GM12878 (cell line): ENCODE results near the gene TCF20. TPM values are rescaled to one million over a fixed set of nuclear protein-coding genes. Genes with fewer than 3 reads are reported as not detected.

Experiments used
- ATAC-seq: fragments of 200-7000 bp; cut with Tn5 transposase; 3 replicates; pipeline ENCODE4 v1.9.1; 2020; ENCODE audit warnings: mild to moderate bottlenecking, moderate library complexity
- BruUV-seq: library from RNA; stranded (reverse); fragments of 400-500 nt; replicated peaks from 2 replicates; lab custom pipeline; 2021; lab: Mats Ljungman, UMichigan
- CTCF ChIA-PET: fragments of 300-600 bp; sonication (Branson Sonifier 250); formaldehyde crosslinking; extraction: SDS; loops from one replicate; lab custom pipeline; 2021; ENCODE audit warnings: inconsistent platforms; lab: Yijun Ruan, JAX
- POLR2A ChIA-PET: fragments of 350-600 bp; formaldehyde crosslinking; extraction: SDS; loops from one replicate; lab custom pipeline; 2021; ENCODE audit warnings: inconsistent platforms; lab: Charles Lee
- RAD21 ChIA-PET: fragments of 300-600 bp; sonication (Branson Sonifier 250); formaldehyde crosslinking; loops from one replicate; lab custom pipeline; 2023; ENCODE audit warnings: antibody characterized with exemption; ENCODE audit not compliant: unreplicated experiment; lab: Charles Lee
- SMC1A ChIA-PET: fragments of 300-600 bp; sonication (Branson Sonifier 250); formaldehyde crosslinking; loops from one replicate; lab custom pipeline; 2023; ENCODE audit not compliant: unreplicated experiment, uncharacterized antibody; lab: Charles Lee
- DNase-seq: peaks from one replicate; pipeline ENCODE4 v3.0.0-alpha.2; 2011; ENCODE audit warnings: low read depth, low spot score
- FAIRE-seq: peaks from 3 replicates; lab custom pipeline; 2011; peaks lifted over from hg19 to GRCh38; lab: Jason Lieb, UNC
- H2AFZ ChIP-seq: 2 replicates; pipeline ENCODE4 v1.6.0; 2011; ENCODE audit warnings: low read depth, low read length, control low read depth; ENCODE audit not compliant: control insufficient read depth
- H3K27ac ChIP-seq: 2 replicates; pipeline ENCODE4 v1.5.1; 2011; ENCODE audit warnings: control low read depth; ENCODE audit not compliant: control insufficient read depth, insufficient read depth
- H3K27me3 ChIP-seq, 2 experiments: replicated peaks in 1 of 2; 2 replicates each; pipeline versions ENCODE4 v1.6.0 to v1.6.1; 2011; ENCODE audit warnings: low read length in 1 of 2; ENCODE audit not compliant: control insufficient read depth in 2 of 2, insufficient read depth in 2 of 2
- H3K36me3 ChIP-seq, 2 experiments: 2 replicates each; pipeline ENCODE4 v1.5.1; 2011; ENCODE audit warnings: low read length in 1 of 2; ENCODE audit not compliant: control insufficient read depth in 2 of 2, insufficient read depth in 2 of 2
- H3K4me1 ChIP-seq: 2 replicates; pipeline ENCODE4 v1.6.1; 2011; ENCODE audit warnings: mild to moderate bottlenecking, low read length, moderate library complexity, mixed read lengths; ENCODE audit not compliant: control insufficient read depth, insufficient read depth
- H3K4me2 ChIP-seq: 2 replicates; pipeline ENCODE4 v1.6.0; 2011; ENCODE audit warnings: control low read depth; ENCODE audit not compliant: control insufficient read depth, insufficient read depth
- H3K4me3 ChIP-seq: fragments of 200-600 bp; sonication (generic); 2 replicates; pipeline ENCODE4 v1.5.1; 2016
- H3K79me2 ChIP-seq: 2 replicates; pipeline ENCODE4 v1.6.0; 2011; ENCODE audit warnings: low read length; ENCODE audit not compliant: control insufficient read depth, insufficient read depth
- H3K9ac ChIP-seq: 2 replicates; pipeline ENCODE4 v1.8.0; 2011; ENCODE audit warnings: low read length, control low read depth, mixed read lengths; ENCODE audit not compliant: control insufficient read depth, insufficient read depth
- H3K9me3 ChIP-seq: replicated peaks from 3 replicates; pipeline ENCODE4 v1.5.1; 2011; ENCODE audit warnings: mild to moderate bottlenecking, low read length; ENCODE audit not compliant: control insufficient read depth, insufficient read depth
- H4K20me1 ChIP-seq: 2 replicates; pipeline ENCODE4 v1.6.0; 2011; ENCODE audit not compliant: control insufficient read depth, insufficient read depth
- BCL11A ChIP-seq: IDR thresholded peaks from 2 replicates; pipeline ENCODE4 v1.6.1; 2011; ENCODE audit warnings: low read depth, low read length
- CBFB ChIP-seq: IDR thresholded peaks from 2 replicates; pipeline ENCODE4 v1.6.1; 2016; ENCODE audit warnings: antibody characterized with exemption, low read depth
- CHD2 ChIP-seq: IDR thresholded peaks from 2 replicates; pipeline ENCODE4 v1.6.1; 2011; ENCODE audit warnings: low read depth, low read length, improper control_type of control experiment, borderline replicate concordance
- GATAD2B ChIP-seq: fragments of 450-650 bp; conservative IDR thresholded peaks from 2 replicates; pipeline ENCODE4 v1.6.1; 2017; ENCODE audit warnings: low read depth, mild to moderate bottlenecking, moderate library complexity
- HCFC1 ChIP-seq: fragments of 150-350 bp; IDR thresholded peaks from 2 replicates; pipeline ENCODE4 v1.6.1; 2014; ENCODE audit warnings: low read length
- KAT2A ChIP-seq: conservative IDR thresholded peaks from 2 replicates; pipeline ENCODE4 v1.6.1; 2011; ENCODE audit warnings: low read depth, low read length; ENCODE audit not compliant: control insufficient read depth
- KLF5 ChIP-seq: fragments of 450-650 bp; IDR thresholded peaks from 2 replicates; pipeline ENCODE4 v1.6.1; 2014; ENCODE audit warnings: mild to moderate bottlenecking; ENCODE audit not compliant: partially characterized antibody
- MTA2 ChIP-seq: fragments of 450-650 bp; IDR thresholded peaks from 2 replicates; pipeline ENCODE4 v1.6.1; 2016; ENCODE audit warnings: low read depth, mild to moderate bottlenecking, moderate library complexity
- PML ChIP-seq: IDR thresholded peaks from 2 replicates; pipeline ENCODE4 v1.6.1; 2012; ENCODE audit warnings: low read length, inconsistent platforms
- POLR2AphosphoS5 ChIP-seq: IDR thresholded peaks from 2 replicates; pipeline ENCODE4 v1.6.1; 2011; ENCODE audit warnings: mild to moderate bottlenecking, low read length, inconsistent platforms
- RB1 ChIP-seq: fragments of 450-650 bp; formaldehyde crosslinking; IDR thresholded peaks from 2 replicates; pipeline ENCODE4 v1.6.1; 2017; ENCODE audit warnings: mild to moderate bottlenecking, borderline replicate concordance
- RBBP5 ChIP-seq: fragments of 200-600 bp; sonication (generic); conservative IDR thresholded peaks from 2 replicates; pipeline ENCODE4 v1.6.1; 2016
- SMAD5 ChIP-seq: IDR thresholded peaks from 2 replicates; pipeline ENCODE4 v1.6.1; 2016; ENCODE audit warnings: antibody characterized with exemption, low read depth
- WGBS: methylation state at CpG from one replicate; pipeline ENCODE4 v1.1.6; 2016; ENCODE audit warnings: low lambda C conversion rate; ENCODE audit not compliant: insufficient replicate concordance, insufficient coverage; ENCODE audit errors: missing lambda C conversion rate; 5-methylcytosine and 5-hydroxymethylcytosine counted together
- in situ Hi-C: fragments of 300-500 bp; cut with MboI; formaldehyde crosslinking; loops from 9 replicates; pipeline ENCODE4 v1.14.3; 2018; ENCODE audit warnings: mixed read lengths
- intact Hi-C: fragments of 100-400 bp; cut with micrococcal nuclease; formaldehyde crosslinking; loops from one replicate; pipeline ENCODE4 v1.14.2; 2022; ENCODE audit not compliant: unreplicated experiment
- polyA plus RNA-seq, 11 experiments: library from polyadenylated mRNA; depleted of rRNA in 4 of 11; unstranded in 6 of 11; stranded (reverse) in 5 of 11; fragments of >200 nt; fragmentation: Nextera tagmentation in 4 of 11; fragmentation: Illumina TruSeq in 1 of 11; extraction: Ambion mirVana in 4 of 11; extraction: Trizol in 1 of 11; gene quantifications; 1 replicate in 1 of 11; 2 replicates in 10 of 11; pipeline versions ENCODE4 v1.2.1 to v1.2.3, GENCODE V29; 2011 to 2016; ENCODE audit warnings: inconsistent platforms in 2 of 11, missing spikeins in 2 of 11, low read depth in 1 of 11
- total RNA-seq, 4 experiments: library from RNA; depleted of rRNA in 3 of 4; stranded (reverse); fragments of >200 nt in 3 of 4; fragmentation: Illumina TruSeq in 1 of 4; extraction: Trizol in 1 of 4; gene quantifications; 2 replicates each; pipeline versions ENCODE4 v1.2.1 to v1.2.3, GENCODE V29; 2013 to 2021
- TF ChIP-seq, protein P1 (sequence below): IDR thresholded peaks from 2 replicates; pipeline ENCODE4 v1.6.1; 2011; ENCODE audit warnings: mild to moderate bottlenecking, low read depth, low read length, moderate library complexity; ENCODE audit not compliant: insufficient replicate concordance
- TF ChIP-seq, protein P2 (sequence below): fragments of 150-350 bp; IDR thresholded peaks from 2 replicates; pipeline ENCODE4 v1.6.1; 2014; ENCODE audit warnings: mild to moderate bottlenecking, low read depth, low read length
- TF ChIP-seq, protein P3 (sequence below): fragments of 450-650 bp; IDR thresholded peaks from 2 replicates; pipeline ENCODE4 v1.6.1; 2017; ENCODE audit warnings: mild to moderate bottlenecking, moderate library complexity

The TCF20 gene
- total and polyA plus RNA-seq, 10 of the 15 experiments (the other 5 are each of a cell fraction or from before 2014, with no cell fraction given) = 0.64 to 52.9 (median 22.6) TPM

DNA sequence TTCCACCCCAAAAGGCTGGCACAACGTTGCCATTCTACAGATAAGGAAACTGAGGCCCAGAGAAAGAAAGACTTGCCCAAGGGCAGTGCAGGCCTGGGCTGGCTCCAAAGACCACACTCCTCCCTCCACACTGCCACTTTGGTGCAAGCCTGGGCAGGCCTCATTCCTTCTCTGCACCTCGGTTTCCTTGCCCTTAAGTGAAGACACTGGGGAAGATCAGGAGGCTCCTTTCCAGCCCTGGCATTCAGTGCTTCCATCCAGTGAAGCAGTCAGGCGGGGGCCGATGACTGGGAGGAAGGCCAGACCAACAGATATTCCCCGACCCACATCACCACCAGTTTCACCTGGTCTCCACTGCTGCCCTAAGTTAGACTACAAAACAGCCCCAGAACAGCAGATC is 18.3 kb upstream of the TCF20 start:
- CTCF ChIA-PET = no interaction called here

More for the DNA sequence above, 18.3 kb upstream of the TCF20 start:
- intact Hi-C loops (no loop called here), in situ Hi-C loops (no loop called here)
- RAD21 ChIA-PET = interaction anchor here (0.7 kb wide), 1 partner anchor 9 kb away, joined by 4 read pairs; no protein-coding TSS in a partner anchor
- Histone ChIP-seq H3K9me3 (no peaks in the 10 kb centered on the region), H3K27ac (no peak overlapping the region), H3K36me3 (no peaks in the 10 kb centered on the region), H3K9ac (no peak overlapping the region), H3K4me1 (peaks cover 6% of the 10 kb centered on the region), H4K20me1 (no peaks in the 10 kb centered on the region), H3K27me3 (peaks cover 4 to 6% of the 10 kb centered on the region in 2 experiments), H3K4me2 (no peak overlapping the region), H3K4me3 (no peak overlapping the region), H2AFZ (no peak overlapping the region), H3K79me2 (no peaks in the 10 kb centered on the region)
- BruUV-seq = no TSS peak
- SMC1A ChIA-PET = interaction anchor here (1.0 kb wide), 1 partner anchor 17 kb away, joined by 3 read pairs; no protein-coding TSS in a partner anchor
- DNase-seq = no peak
- POLR2A ChIA-PET = no interaction called here
- 46% methylated on average over 5 of the region's 5 CpGs for whole genome bisulfite sequencing
- TF ChIP-seq SMAD5 (no peak), GATAD2B (no peak), POLR2AphosphoS5 (no peak), RBBP5 (no peak), BCL11A (no peak), RB1 (no peak), CHD2 (no peak), PML (no peak), CBFB (no peak), HCFC1 (no peak), KAT2A (no peak), KLF5 (no peak), MTA2 (no peak)
- TF ChIP-seq, protein P1, sequence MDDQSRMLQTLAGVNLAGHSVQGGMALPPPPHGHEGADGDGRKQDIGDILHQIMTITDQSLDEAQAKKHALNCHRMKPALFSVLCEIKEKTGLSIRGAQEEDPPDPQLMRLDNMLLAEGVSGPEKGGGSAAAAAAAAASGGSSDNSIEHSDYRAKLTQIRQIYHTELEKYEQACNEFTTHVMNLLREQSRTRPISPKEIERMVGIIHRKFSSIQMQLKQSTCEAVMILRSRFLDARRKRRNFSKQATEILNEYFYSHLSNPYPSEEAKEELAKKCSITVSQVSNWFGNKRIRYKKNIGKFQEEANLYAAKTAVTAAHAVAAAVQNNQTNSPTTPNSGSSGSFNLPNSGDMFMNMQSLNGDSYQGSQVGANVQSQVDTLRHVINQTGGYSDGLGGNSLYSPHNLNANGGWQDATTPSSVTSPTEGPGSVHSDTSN = no peak
- TF ChIP-seq, protein P2, sequence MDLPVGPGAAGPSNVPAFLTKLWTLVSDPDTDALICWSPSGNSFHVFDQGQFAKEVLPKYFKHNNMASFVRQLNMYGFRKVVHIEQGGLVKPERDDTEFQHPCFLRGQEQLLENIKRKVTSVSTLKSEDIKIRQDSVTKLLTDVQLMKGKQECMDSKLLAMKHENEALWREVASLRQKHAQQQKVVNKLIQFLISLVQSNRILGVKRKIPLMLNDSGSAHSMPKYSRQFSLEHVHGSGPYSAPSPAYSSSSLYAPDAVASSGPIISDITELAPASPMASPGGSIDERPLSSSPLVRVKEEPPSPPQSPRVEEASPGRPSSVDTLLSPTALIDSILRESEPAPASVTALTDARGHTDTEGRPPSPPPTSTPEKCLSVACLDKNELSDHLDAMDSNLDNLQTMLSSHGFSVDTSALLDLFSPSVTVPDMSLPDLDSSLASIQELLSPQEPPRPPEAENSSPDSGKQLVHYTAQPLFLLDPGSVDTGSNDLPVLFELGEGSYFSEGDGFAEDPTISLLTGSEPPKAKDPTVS = no peak
- TF ChIP-seq, protein P3, sequence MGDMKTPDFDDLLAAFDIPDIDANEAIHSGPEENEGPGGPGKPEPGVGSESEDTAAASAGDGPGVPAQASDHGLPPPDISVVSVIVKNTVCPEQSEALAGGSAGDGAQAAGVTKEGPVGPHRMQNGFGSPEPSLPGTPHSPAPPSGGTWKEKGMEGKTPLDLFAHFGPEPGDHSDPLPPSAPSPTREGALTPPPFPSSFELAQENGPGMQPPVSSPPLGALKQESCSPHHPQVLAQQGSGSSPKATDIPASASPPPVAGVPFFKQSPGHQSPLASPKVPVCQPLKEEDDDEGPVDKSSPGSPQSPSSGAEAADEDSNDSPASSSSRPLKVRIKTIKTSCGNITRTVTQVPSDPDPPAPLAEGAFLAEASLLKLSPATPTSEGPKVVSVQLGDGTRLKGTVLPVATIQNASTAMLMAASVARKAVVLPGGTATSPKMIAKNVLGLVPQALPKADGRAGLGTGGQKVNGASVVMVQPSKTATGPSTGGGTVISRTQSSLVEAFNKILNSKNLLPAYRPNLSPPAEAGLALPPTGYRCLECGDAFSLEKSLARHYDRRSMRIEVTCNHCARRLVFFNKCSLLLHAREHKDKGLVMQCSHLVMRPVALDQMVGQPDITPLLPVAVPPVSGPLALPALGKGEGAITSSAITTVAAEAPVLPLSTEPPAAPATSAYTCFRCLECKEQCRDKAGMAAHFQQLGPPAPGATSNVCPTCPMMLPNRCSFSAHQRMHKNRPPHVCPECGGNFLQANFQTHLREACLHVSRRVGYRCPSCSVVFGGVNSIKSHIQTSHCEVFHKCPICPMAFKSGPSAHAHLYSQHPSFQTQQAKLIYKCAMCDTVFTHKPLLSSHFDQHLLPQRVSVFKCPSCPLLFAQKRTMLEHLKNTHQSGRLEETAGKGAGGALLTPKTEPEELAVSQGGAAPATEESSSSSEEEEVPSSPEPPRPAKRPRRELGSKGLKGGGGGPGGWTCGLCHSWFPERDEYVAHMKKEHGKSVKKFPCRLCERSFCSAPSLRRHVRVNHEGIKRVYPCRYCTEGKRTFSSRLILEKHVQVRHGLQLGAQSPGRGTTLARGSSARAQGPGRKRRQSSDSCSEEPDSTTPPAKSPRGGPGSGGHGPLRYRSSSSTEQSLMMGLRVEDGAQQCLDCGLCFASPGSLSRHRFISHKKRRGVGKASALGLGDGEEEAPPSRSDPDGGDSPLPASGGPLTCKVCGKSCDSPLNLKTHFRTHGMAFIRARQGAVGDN = no peak
- ATAC-seq = no peak
- no peak for FAIRE-seq
